PC-9 (cell line): ENCODE data around the gene CPNE7.

Experiments used
- CTCF ChIP-seq: fragments of 200-600 bp; sonication (generic); conservative IDR thresholded peaks from 2 replicates; pipeline ENCODE4 v1.6.1; 2017; ENCODE audit warnings: mixed run types, antibody characterized with exemption, mild to moderate bottlenecking, moderate library complexity
- EZH2 ChIP-seq: fragments of 200-600 bp; sonication (generic); IDR thresholded peaks from 2 replicates; pipeline ENCODE4 v1.8.0; 2017; ENCODE audit warnings: antibody characterized with exemption, low read depth

- no peak for TF ChIP-seq CTCF
- no peak for TF ChIP-seq EZH2
Measured at GRCh38 chr16:89617036-89617435, 41.5 kb downstream of the CPNE7 start.
